K562 (cell line): ENCODE measurements around the gene LRRC10. TPM values are rescaled to one million over a fixed set of nuclear protein-coding genes. Genes with fewer than 3 reads are reported as not detected.

ENCODE experiments used
- ATAC-seq: fragments of 200-7000 bp; cut with Tn5 transposase; 3 replicates; pipeline ENCODE4 v1.9.1; 2020; ENCODE audit warnings: moderate library complexity
- BruUV-seq: library from RNA; stranded (reverse); fragments of 400-500 nt; replicated peaks from 2 replicates; lab custom pipeline; 2021; lab: Mats Ljungman, UMichigan
- CTCF ChIA-PET: fragments of 300-600 bp; formaldehyde crosslinking; extraction: SDS; loops from one replicate; lab custom pipeline; 2021; ENCODE audit warnings: low intra/inter-chr PET ratio; lab: Yijun Ruan, JAX
- POLR2A ChIA-PET: fragments of 300-600, 350-650 bp; sonication (Branson Sonifier 250); formaldehyde crosslinking; extraction: SDS; loops from one replicate; lab custom pipeline; 2021; ENCODE audit warnings: antibody characterized with exemption, inconsistent platforms; lab: Yijun Ruan, JAX
- DNase-seq, 4 experiments: peaks; one replicate each; pipeline versions ENCODE4 v3.0.0 to v3.0.0-alpha.2; 2011 to 2018; ENCODE audit warnings: low spot score in 3 of 4, mixed read lengths in 3 of 4; ENCODE audit errors: extremely low read depth in 1 of 4
- FAIRE-seq: peaks from 2 replicates; lab custom pipeline; 2011; peaks lifted over from hg19 to GRCh38; lab: Jason Lieb, UNC
- H2AFZ ChIP-seq: 2 replicates; pipeline ENCODE4 v1.6.0; 2011; ENCODE audit warnings: low read depth, low read length, control low read depth, inconsistent platforms
- H3K27ac ChIP-seq: fragments of 200-600 bp; 3 replicates; pipeline ENCODE4 v1.8.0; 2011; ENCODE audit warnings: low read depth, mild to moderate bottlenecking, control low read depth, inconsistent platforms, low read length, moderate library complexity, mixed read lengths; ENCODE audit errors: extremely low read depth
- H3K27me3 ChIP-seq, 2 experiments: fragments of 300-600 bp in 1 of 2; 2 replicates in 1 of 2; 3 replicates in 1 of 2; pipeline versions ENCODE4 v1.6.0 to v1.8.0; 2011; ENCODE audit warnings: inconsistent platforms in 2 of 2, low read length in 2 of 2, mild to moderate bottlenecking in 1 of 2, mixed read lengths in 1 of 2, moderate library complexity in 1 of 2; ENCODE audit not compliant: control insufficient read depth in 2 of 2, insufficient read depth in 2 of 2
- H3K36me3 ChIP-seq: fragments of 300-600 bp; 3 replicates; pipeline ENCODE4 v1.8.0; 2011; ENCODE audit warnings: mild to moderate bottlenecking, low read length, inconsistent platforms; ENCODE audit not compliant: control insufficient read depth, insufficient read depth
- H3K4me1 ChIP-seq, 2 experiments: fragments of 200-600 bp in 1 of 2; replicated peaks in 1 of 2; 2 replicates in 1 of 2; 3 replicates in 1 of 2; pipeline versions ENCODE4 v1.5.1 to v1.8.0; 2011; ENCODE audit warnings: inconsistent platforms in 2 of 2, low read length in 2 of 2, mild to moderate bottlenecking in 1 of 2, mixed read lengths in 1 of 2, moderate library complexity in 1 of 2; ENCODE audit not compliant: control insufficient read depth in 2 of 2, insufficient read depth in 2 of 2
- H3K4me2 ChIP-seq: 2 replicates; pipeline ENCODE4 v1.6.1; 2011; ENCODE audit warnings: low read length, control low read depth, inconsistent platforms, mixed read lengths; ENCODE audit not compliant: insufficient read depth
- H3K4me3 ChIP-seq: fragments of 200-600 bp; sonication (generic), shearing (Covaris generic); 2 replicates; pipeline ENCODE4 v1.5.1; 2016; ENCODE audit warnings: control low read depth, inconsistent platforms
- H3K79me2 ChIP-seq: fragments of 200-600 bp; 3 replicates; pipeline ENCODE4 v1.8.0; 2011; ENCODE audit warnings: low read length, inconsistent platforms; ENCODE audit not compliant: control insufficient read depth, insufficient read depth
- H3K9ac ChIP-seq, 2 experiments: 2 replicates each; pipeline versions ENCODE4 v1.6.0 to v1.6.1; 2011; ENCODE audit warnings: low read depth in 2 of 2, low read length in 2 of 2, control low read depth in 1 of 2, inconsistent platforms in 1 of 2, mild to moderate bottlenecking in 1 of 2, mixed read lengths in 1 of 2; ENCODE audit not compliant: insufficient read depth in 1 of 2
- H3K9me1 ChIP-seq: one replicate; pipeline ENCODE4 v1.6.0; 2011; ENCODE audit warnings: inconsistent platforms, mild to moderate bottlenecking, low read length, moderate library complexity; ENCODE audit not compliant: control insufficient read depth, insufficient read depth
- H3K9me3 ChIP-seq: replicated peaks from 2 replicates; pipeline ENCODE4 v1.5.1; 2011; ENCODE audit warnings: low read depth, low read length, inconsistent platforms; ENCODE audit not compliant: control insufficient read depth, insufficient read depth
- H4K20me1 ChIP-seq: replicated peaks from 2 replicates; pipeline ENCODE4 v1.6.1; 2011; ENCODE audit warnings: low read length, inconsistent platforms, mixed read lengths; ENCODE audit not compliant: control insufficient read depth, insufficient read depth
- CEBPB ChIP-seq: fragments of 450-650 bp; IDR thresholded peaks from 2 replicates; pipeline ENCODE4 v1.6.1; 2016; ENCODE audit warnings: missing genetic modification characterization, missing compliant biosample characterization
- CEBPG ChIP-seq, 3 experiments: fragments of 200-800 bp in 1 of 3; sonication (Bioruptor generic) in 1 of 3; sonication (generic) in 1 of 3; formaldehyde crosslinking in 1 of 3; IDR thresholded peaks in 2 of 3; conservative IDR thresholded peaks in 1 of 3; 2 replicates each; pipeline versions ENCODE4 v1.6.1 to v1.8.0; 2016 to 2022; ENCODE audit warnings: missing compliant biosample characterization in 2 of 3, missing genetic modification characterization in 2 of 3, mild to moderate bottlenecking in 1 of 3, missing genetic modification reagents in 1 of 3
- SMC3 ChIP-seq: conservative IDR thresholded peaks from 2 replicates; pipeline ENCODE4 v1.6.1; 2011; ENCODE audit warnings: low read depth, low read length, improper control_type of control experiment; ENCODE audit not compliant: insufficient read depth
- WGBS: fragments of 100-300 bp; shearing (Covaris generic); methylation state at CpG from one replicate; pipeline ENCODE4 v1.1.6; 2016; ENCODE audit warnings: low coverage, mixed read lengths; ENCODE audit not compliant: insufficient coverage; ENCODE audit errors: missing lambda C conversion rate; 5-methylcytosine and 5-hydroxymethylcytosine counted together
- in situ Hi-C: fragments of 300-500 bp; cut with MboI; formaldehyde crosslinking; loops from 4 replicates; pipeline ENCODE4 v1.15.0; 2018; ENCODE audit warnings: inconsistent platforms, mixed read lengths
- intact Hi-C: fragments of 100-400 bp; cut with micrococcal nuclease; formaldehyde crosslinking; loops from 2 replicates; pipeline ENCODE4 v1.14.2; 2022
- polyA plus RNA-seq, 8 experiments: library from polyadenylated mRNA; depleted of rRNA in 4 of 8; stranded (reverse) in 5 of 8; unstranded in 3 of 8; fragments of >200 nt; fragmentation: Nextera tagmentation in 2 of 8; fragmentation: Illumina TruSeq in 1 of 8; extraction: Ambion mirVana in 2 of 8; extraction: Trizol in 1 of 8; gene quantifications; 2 replicates each; pipeline versions ENCODE4 v1.2.1 to v1.2.3, GENCODE V29; 2011 to 2014; ENCODE audit warnings: inconsistent platforms in 1 of 8, missing spikeins in 1 of 8
- total RNA-seq, 7 experiments: library from RNA; depleted of rRNA in 6 of 7; stranded (reverse); fragments of >200 nt in 6 of 7; fragmentation: Illumina TruSeq in 2 of 7; extraction: Trizol in 2 of 7; gene quantifications; 2 replicates each; pipeline versions ENCODE4 v1.2.1 to v1.2.3, GENCODE V29; 2011 to 2021; ENCODE audit warnings: low replicate concordance in 1 of 7
- TF ChIP-seq, protein P1 (sequence below), 2 experiments: fragments of 450-650 bp in 1 of 2; sonication (generic) in 1 of 2; formaldehyde crosslinking in 1 of 2; IDR thresholded peaks in 1 of 2; conservative IDR thresholded peaks in 1 of 2; 2 replicates each; pipeline versions ENCODE4 v1.6.1 to v1.8.1; 2016 to 2023; ENCODE audit warnings: mild to moderate bottlenecking in 2 of 2, moderate library complexity in 2 of 2, inconsistent platforms in 1 of 2, missing genetic modification reagents in 1 of 2

Gene LRRC10
- total and polyA plus RNA-seq, 9 of the 15 experiments (the other 6 are each of a cell fraction or from before 2014, with no cell fraction given): 0.09 TPM; not detected in 8

DNA sequence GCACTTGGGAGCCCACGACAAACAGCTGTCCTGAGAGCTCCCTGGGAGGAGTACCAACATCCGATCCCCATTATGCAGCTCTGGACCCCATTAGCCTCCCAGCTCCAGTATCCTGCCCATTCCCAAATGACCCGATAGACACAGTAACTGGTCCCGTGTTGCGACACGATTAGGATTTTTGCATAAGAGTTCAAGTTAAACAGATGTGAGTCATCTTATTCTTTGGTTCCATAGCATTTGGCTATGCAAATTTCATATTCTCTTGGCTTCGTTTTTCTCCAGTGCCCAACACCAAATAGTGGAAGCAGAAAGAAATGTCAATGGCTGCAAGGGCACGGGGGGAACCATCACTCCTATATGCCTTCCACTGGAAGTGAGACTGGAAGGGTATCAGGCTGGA is 43.0 kb upstream of the LRRC10 start:
- Histone ChIP-seq H3K9ac (no peak overlapping the region), H3K4me1 (peaks cover 16 to 36% of the 10 kb centered on the region in 2 experiments), H2AFZ (no peak overlapping the region), H3K9me1 (peaks cover 2% of the 10 kb centered on the region), H3K4me2 (no peak overlapping the region), H3K27ac (no peak overlapping the region), H3K4me3 (no peak overlapping the region), H3K79me2 (no peaks in the 10 kb centered on the region), H4K20me1 (no peaks in the 10 kb centered on the region), H3K36me3 (no peaks in the 10 kb centered on the region), H3K27me3 (no peaks in the 10 kb centered on the region), H3K9me3 (no peaks in the 10 kb centered on the region)
- intact Hi-C loops (no loop called here), in situ Hi-C loops (no loop called here)
- FAIRE-seq: no peak
- no peak for ATAC-seq
- POLR2A ChIA-PET: interaction anchor here (0.6 kb wide), 1 partner anchor 897 kb away, joined by 3 read pairs; no protein-coding TSS in a partner anchor
- no peak for DNase-seq
- BruUV-seq: no TSS peak
- TF ChIP-seq SMC3: no peak
- TF ChIP-seq, protein P1, sequence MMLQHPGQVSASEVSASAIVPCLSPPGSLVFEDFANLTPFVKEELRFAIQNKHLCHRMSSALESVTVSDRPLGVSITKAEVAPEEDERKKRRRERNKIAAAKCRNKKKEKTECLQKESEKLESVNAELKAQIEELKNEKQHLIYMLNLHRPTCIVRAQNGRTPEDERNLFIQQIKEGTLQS (IDR thresholded peaks at IDR 0.05): peak; percentile 40; the same call in 1 of the 2 replicates
- TF ChIP-seq, protein P1 (CRISPR knock-in tag; conservative IDR thresholded peaks at IDR 0.05): no peak
- TF ChIP-seq CEBPB (tag): peak; percentile 91
- TF ChIP-seq CEBPG (CRISPR knock-in tag; IDR thresholded peaks at IDR 0.05): peak; percentile 64; the same call in 1 of the 2 replicates
- TF ChIP-seq CEBPG (tag; conservative IDR thresholded peaks at IDR 0.05 in 1 of 2, IDR thresholded peaks at IDR 0.05 in 1 of 2): peak in 1 of 2 experiments; percentile 87; a peak in 2 of 4 replicates
- CTCF ChIA-PET: no interaction called here
- 55% methylated on average over 8 of the region's 8 CpGs for WGBS
